ENCODE data around the gene CACHD1. TPM values are rescaled to one million over a fixed set of nuclear protein-coding genes. Genes with fewer than 3 reads are reported as not detected.

Gene CACHD1
- polyA plus RNA-seq, 1 donor from 2014 or later: 12.7 TPM

DNA sequence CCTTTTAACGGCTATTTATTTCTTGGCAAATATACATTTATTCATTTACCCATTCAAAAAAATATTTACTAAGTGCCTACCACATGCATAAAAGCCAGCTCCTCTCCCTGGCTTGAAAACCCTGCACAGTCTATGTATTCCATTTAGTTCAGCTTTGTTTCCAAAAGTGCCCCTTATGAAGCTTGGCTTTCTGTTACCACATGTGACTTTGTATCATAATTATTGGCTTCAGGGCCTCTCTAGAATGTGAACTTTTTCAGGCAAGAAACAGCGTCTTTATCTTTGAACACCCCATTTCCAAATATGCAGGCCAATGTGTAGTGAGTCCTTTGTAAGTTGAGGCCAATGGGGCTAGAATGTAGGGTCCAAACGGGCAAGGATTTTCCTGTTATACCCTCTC, 69.4 kb downstream of the CACHD1 start:
- no peak overlapping the region for H3K9ac ChIP-seq (ENCODE audit: low read length)
- H3K27me3 ChIP-seq (ENCODE audit: insufficient read depth, low read depth, low read length): no peaks in the 10 kb centered on the region
- H3K9me2 ChIP-seq (ENCODE audit: insufficient read depth, low read length): no peaks in the 10 kb centered on the region
- H4K20me1 ChIP-seq (ENCODE audit: insufficient read depth): no peaks in the 10 kb centered on the region
- H3K27ac ChIP-seq (ENCODE audit: low read length): peak overlapping the region; percentile 23
- H3K9me3 ChIP-seq (ENCODE audit: low read length): no peaks in the 10 kb centered on the region
- H3F3A ChIP-seq (ENCODE audit: insufficient read depth, low read length, poor library complexity, severe bottlenecking): no peaks in the 10 kb centered on the region
- no peak overlapping the region for H3K4me2 ChIP-seq (ENCODE audit: low read length)
- peaks cover 8% of the 10 kb centered on the region for H3K79me2 ChIP-seq (replicated peaks; ENCODE audit: insufficient read depth, low read length)
- H3K36me3 ChIP-seq (ENCODE audit: insufficient read depth, low read length): no peaks in the 10 kb centered on the region
- H2AFZ ChIP-seq (ENCODE audit: low read depth, low read length): no peak overlapping the region
- TF ChIP-seq SMC3 (conservative IDR thresholded peaks at IDR 0.05; ENCODE audit: poor library complexity) (no peak), RAD21 (conservative IDR thresholded peaks at IDR 0.05) (no peak), EP300 (conservative IDR thresholded peaks at IDR 0.05; ENCODE audit: poor library complexity, severe bottlenecking) (no peak), TAF1 (IDR thresholded peaks at IDR 0.05; ENCODE audit: low read depth) (no peak), CTCF (IDR thresholded peaks at IDR 0.05; ENCODE audit: poor library complexity, severe bottlenecking) (no peak), MXI1 (conservative IDR thresholded peaks at IDR 0.05; ENCODE audit: poor library complexity, severe bottlenecking) (no peak)
- TF ChIP-seq, protein P1, sequence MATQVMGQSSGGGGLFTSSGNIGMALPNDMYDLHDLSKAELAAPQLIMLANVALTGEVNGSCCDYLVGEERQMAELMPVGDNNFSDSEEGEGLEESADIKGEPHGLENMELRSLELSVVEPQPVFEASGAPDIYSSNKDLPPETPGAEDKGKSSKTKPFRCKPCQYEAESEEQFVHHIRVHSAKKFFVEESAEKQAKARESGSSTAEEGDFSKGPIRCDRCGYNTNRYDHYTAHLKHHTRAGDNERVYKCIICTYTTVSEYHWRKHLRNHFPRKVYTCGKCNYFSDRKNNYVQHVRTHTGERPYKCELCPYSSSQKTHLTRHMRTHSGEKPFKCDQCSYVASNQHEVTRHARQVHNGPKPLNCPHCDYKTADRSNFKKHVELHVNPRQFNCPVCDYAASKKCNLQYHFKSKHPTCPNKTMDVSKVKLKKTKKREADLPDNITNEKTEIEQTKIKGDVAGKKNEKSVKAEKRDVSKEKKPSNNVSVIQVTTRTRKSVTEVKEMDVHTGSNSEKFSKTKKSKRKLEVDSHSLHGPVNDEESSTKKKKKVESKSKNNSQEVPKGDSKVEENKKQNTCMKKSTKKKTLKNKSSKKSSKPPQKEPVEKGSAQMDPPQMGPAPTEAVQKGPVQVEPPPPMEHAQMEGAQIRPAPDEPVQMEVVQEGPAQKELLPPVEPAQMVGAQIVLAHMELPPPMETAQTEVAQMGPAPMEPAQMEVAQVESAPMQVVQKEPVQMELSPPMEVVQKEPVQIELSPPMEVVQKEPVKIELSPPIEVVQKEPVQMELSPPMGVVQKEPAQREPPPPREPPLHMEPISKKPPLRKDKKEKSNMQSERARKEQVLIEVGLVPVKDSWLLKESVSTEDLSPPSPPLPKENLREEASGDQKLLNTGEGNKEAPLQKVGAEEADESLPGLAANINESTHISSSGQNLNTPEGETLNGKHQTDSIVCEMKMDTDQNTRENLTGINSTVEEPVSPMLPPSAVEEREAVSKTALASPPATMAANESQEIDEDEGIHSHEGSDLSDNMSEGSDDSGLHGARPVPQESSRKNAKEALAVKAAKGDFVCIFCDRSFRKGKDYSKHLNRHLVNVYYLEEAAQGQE (IDR thresholded peaks at IDR 0.05; ENCODE audit: borderline replicate concordance): no peak
- no peak overlapping the region for H3K4me3 ChIP-seq (ENCODE audit: low read length)

- H3K4me3 ChIP-seq (ENCODE audit: low read length): no peak overlapping the region
- no peaks in the 10 kb centered on the region for H3K9me3 ChIP-seq (ENCODE audit: low read length)
- TF ChIP-seq EZH2 (IDR thresholded peaks at IDR 0.05; ENCODE audit: borderline replicate concordance, insufficient read depth, low read length, poor library complexity, severe bottlenecking): no peak
- no peak for TF ChIP-seq MXI1 (conservative IDR thresholded peaks at IDR 0.05; ENCODE audit: poor library complexity, severe bottlenecking)
- no peak for TF ChIP-seq CTCF (IDR thresholded peaks at IDR 0.05; ENCODE audit: poor library complexity, severe bottlenecking)
- TF ChIP-seq RAD21 (conservative IDR thresholded peaks at IDR 0.05): no peak
- TF ChIP-seq, protein P1 (IDR thresholded peaks at IDR 0.05; ENCODE audit: borderline replicate concordance): no peak
- no peak for TF ChIP-seq EP300 (conservative IDR thresholded peaks at IDR 0.05; ENCODE audit: poor library complexity, severe bottlenecking)
- no peaks in the 10 kb centered on the region for H3K27me3 ChIP-seq (ENCODE audit: insufficient read depth, low read depth, low read length)
- H3K9ac ChIP-seq (ENCODE audit: low read length): no peak overlapping the region
- H4K20me1 ChIP-seq (ENCODE audit: insufficient read depth): no peaks in the 10 kb centered on the region
- no peaks in the 10 kb centered on the region for H3F3A ChIP-seq (ENCODE audit: insufficient read depth, low read length, poor library complexity, severe bottlenecking)
- H3K4me2 ChIP-seq (ENCODE audit: low read length): no peak overlapping the region
- H3K79me2 ChIP-seq (replicated peaks; ENCODE audit: insufficient read depth, low read length): peaks cover 9% of the 10 kb centered on the region
- no peaks in the 10 kb centered on the region for H3K36me3 ChIP-seq (ENCODE audit: insufficient read depth, low read length)
- H2AFZ ChIP-seq (ENCODE audit: low read depth, low read length): no peak overlapping the region
- peak overlapping the region; percentile 23 for H3K27ac ChIP-seq (ENCODE audit: low read length)
- H3K9me2 ChIP-seq (ENCODE audit: insufficient read depth, low read length): no peaks in the 10 kb centered on the region
Measured at GRCh38 chr1:64539781-64540218, 69.9 kb downstream of the CACHD1 start.

Measured in neural cell (in vitro differentiated cells).